ENCODE results near the gene AP3S1. TPM values are rescaled to one million over a fixed set of nuclear protein-coding genes. Genes with fewer than 3 reads are reported as not detected.

The AP3S1 gene
- total and polyA plus RNA-seq, 2 of the 13 experiments (the other 11 are each of a cell fraction or from before 2014, with no cell fraction given), result 50.5 to 85.9 TPM

- intact Hi-C loops (cut with micrococcal nuclease; ENCODE audit: unreplicated experiment), result no loop called here
- peak overlapping the region; percentile 88 for H3K4me2 ChIP-seq (ENCODE audit: low read depth, low read length)
- no peaks in the 10 kb centered on the region for H3K9me3 ChIP-seq (ENCODE audit: low read length)
- H2AFZ ChIP-seq (ENCODE audit: low read length), result no peak overlapping the region
- ChIA-PET POLR2A (no interaction called here), CTCF (ENCODE audit: low intra/inter-chr PET ratio, low total read pairs) (no interaction called here)
- peaks cover 10 to 40% of the 10 kb centered on the region in 2 experiments for H3K27me3 ChIP-seq (ENCODE audit: control insufficient read depth in 1 of 2, insufficient read depth in 2 of 2, low read length in 2 of 2)
- no peak for DNase-seq (ENCODE audit: low spot score)
- H3K9ac ChIP-seq (ENCODE audit: insufficient read depth, low read depth, low read length), result peak overlapping the region; percentile 69; the same call in 1 of the 2 replicates
- no peaks in the 10 kb centered on the region for H3K79me2 ChIP-seq (ENCODE audit: insufficient read depth, low read length)
- H4K20me1 ChIP-seq (ENCODE audit: insufficient read depth, low read length), result no peaks in the 10 kb centered on the region
- H3K4me3 ChIP-seq (replicated peaks in 1 of 3; ENCODE audit: insufficient read depth in 1 of 3, low read depth in 2 of 3, low read length in 3 of 3), result peak overlapping the region; percentile 53 to 79 (median 58)
- H3K4me1 ChIP-seq (ENCODE audit: insufficient read depth, low read length), result peaks cover 44% of the 10 kb centered on the region
- TF ChIP-seq CBX2 (IDR thresholded peaks at IDR 0.05; ENCODE audit: low read depth, low read length) (peak; percentile 94), CBX2 (CRISPR knock-in tag; IDR thresholded peaks at IDR 0.05; ENCODE audit: low read depth) (no peak), SNAPC5 (CRISPR knock-in tag; IDR thresholded peaks at IDR 0.05; ENCODE audit: borderline replicate concordance) (no peak)
- in situ Hi-C loops (cut with HindIII; ENCODE audit: extremely low pct_ligation_motif_present, low pct_unique_long_range_greater_than_20kb), result no loop called here
- 4% methylated on average over 21 of the region's 21 CpGs for WGBS (ENCODE audit: low lambda C conversion rate)
- H3K27ac ChIP-seq (ENCODE audit: extremely low read length, insufficient read depth, low read length), result no peak overlapping the region
- H3K36me3 ChIP-seq (replicated peaks in 1 of 2; ENCODE audit: control insufficient read depth in 1 of 2, insufficient read depth in 2 of 2, low read length in 2 of 2), result no peaks in the 10 kb centered on the region
- ATAC-seq, result peak; percentile 28
- no peak for FAIRE-seq
- BruUV-seq (replicated peaks), result no TSS peak
These were observed 26.6 kb upstream of the AP3S1 start for GRCh38 chr5:115815006-115815692.

GRCh38 chr5:115815693-115816225 is 26.0 kb upstream of the AP3S1 start:
- H3K4me2 ChIP-seq (ENCODE audit: low read depth, low read length), result peak overlapping the region; percentile 88
- intact Hi-C loops (cut with micrococcal nuclease; ENCODE audit: unreplicated experiment), result no loop called here
- no peaks in the 10 kb centered on the region for H3K36me3 ChIP-seq (replicated peaks in 1 of 2; ENCODE audit: control insufficient read depth in 1 of 2, insufficient read depth in 2 of 2, low read length in 2 of 2)
- ChIA-PET CTCF (ENCODE audit: low intra/inter-chr PET ratio, low total read pairs) (no interaction called here), POLR2A (interaction anchor here (1.0 kb wide), 1 partner anchor 14 kb away, joined by 3 read pairs; no protein-coding TSS in a partner anchor)
- peak overlapping the region; percentile 69; the same call in 1 of the 2 replicates for H3K9ac ChIP-seq (ENCODE audit: insufficient read depth, low read depth, low read length)
- in situ Hi-C loops (cut with HindIII; ENCODE audit: extremely low pct_ligation_motif_present, low pct_unique_long_range_greater_than_20kb), result no loop called here
- DNase-seq (ENCODE audit: low spot score) (no peak), ATAC-seq (peak; percentile 76), FAIRE-seq (no peak)
- no peaks in the 10 kb centered on the region for H4K20me1 ChIP-seq (ENCODE audit: insufficient read depth, low read length)
- H3K27me3 ChIP-seq (ENCODE audit: control insufficient read depth in 1 of 2, insufficient read depth in 2 of 2, low read length in 2 of 2), result peaks cover 10 to 40% of the 10 kb centered on the region in 2 experiments
- H3K27ac ChIP-seq (ENCODE audit: extremely low read length, insufficient read depth, low read length), result peak overlapping the region; percentile 53
- H3K9me3 ChIP-seq (ENCODE audit: low read length), result no peaks in the 10 kb centered on the region
- H3K4me1 ChIP-seq (ENCODE audit: insufficient read depth, low read length), result peaks cover 44% of the 10 kb centered on the region
- H3K79me2 ChIP-seq (ENCODE audit: insufficient read depth, low read length), result no peaks in the 10 kb centered on the region
- BruUV-seq (replicated peaks), result no TSS peak
- WGBS (ENCODE audit: low lambda C conversion rate), result 0% methylated on average over 1 of the region's 48 CpGs
- no peak overlapping the region for H2AFZ ChIP-seq (ENCODE audit: low read length)
- peak overlapping the region; percentile 53 to 79 (median 58) for H3K4me3 ChIP-seq (replicated peaks in 1 of 3; ENCODE audit: insufficient read depth in 1 of 3, low read depth in 2 of 3, low read length in 3 of 3)
- peak; percentile 96 for TF ChIP-seq ZNF777 (CRISPR knock-in tag; IDR thresholded peaks at IDR 0.05)
- TF ChIP-seq CC2D1A (CRISPR knock-in tag; IDR thresholded peaks at IDR 0.05), result no peak
- TF ChIP-seq ZSCAN20 (CRISPR knock-in tag; IDR thresholded peaks at IDR 0.05; ENCODE audit: borderline replicate concordance), result peak; percentile 66; the same call in 1 of the 2 replicates
- TF ChIP-seq ZNF263 (CRISPR knock-in tag; IDR thresholded peaks at IDR 0.05), result peak; percentile 98
- no peak for TF ChIP-seq U2AF1 (optimal IDR thresholded peaks at IDR 0.05; ENCODE audit: low read depth, low read length)
- no peak for TF ChIP-seq ATF5 (CRISPR knock-in tag; IDR thresholded peaks at IDR 0.05; ENCODE audit: low read depth)
- no peak for TF ChIP-seq ATF7 (IDR thresholded peaks at IDR 0.05)
- no peak for TF ChIP-seq ATF7 (CRISPR knock-in tag; IDR thresholded peaks at IDR 0.05)
- TF ChIP-seq IKZF1 (IDR thresholded peaks at IDR 0.05), result no peak
- TF ChIP-seq ASH2L (IDR thresholded peaks at IDR 0.05; ENCODE audit: insufficient read length, low read depth, low read length), result peak; percentile 35
- TF ChIP-seq TBP (CRISPR knock-in tag; IDR thresholded peaks at IDR 0.05), result no peak
- no peak for TF ChIP-seq ZNF598 (CRISPR knock-in tag; IDR thresholded peaks at IDR 0.05; ENCODE audit: borderline replicate concordance)
- no peak for TF ChIP-seq ZNF331 (CRISPR knock-in tag; IDR thresholded peaks at IDR 0.05)
- TF ChIP-seq ZNF275 (CRISPR knock-in tag; IDR thresholded peaks at IDR 0.05; ENCODE audit: borderline replicate concordance), result no peak
- TF ChIP-seq ZNF547 (CRISPR knock-in tag; IDR thresholded peaks at IDR 0.05), result no peak

Measured in HepG2 (cell line).